Measurements from ENCODE around the gene ARAP2.

ARAP2 gene

GRCh38 chr4:36091997-36092396 is 152.3 kb downstream of the ARAP2 start:
- no peak for DNase-seq

GRCh38 chr4:36088542-36088941 is 155.8 kb downstream of the ARAP2 start:
- DNase-seq: no peak

GRCh38 chr4:36086261-36086786 is 158.0 kb downstream of the ARAP2 start:
- DNase-seq: no peak

GRCh38 chr4:36082817-36083216 is 161.5 kb downstream of the ARAP2 start:
- DNase-seq: no peak

DNA sequence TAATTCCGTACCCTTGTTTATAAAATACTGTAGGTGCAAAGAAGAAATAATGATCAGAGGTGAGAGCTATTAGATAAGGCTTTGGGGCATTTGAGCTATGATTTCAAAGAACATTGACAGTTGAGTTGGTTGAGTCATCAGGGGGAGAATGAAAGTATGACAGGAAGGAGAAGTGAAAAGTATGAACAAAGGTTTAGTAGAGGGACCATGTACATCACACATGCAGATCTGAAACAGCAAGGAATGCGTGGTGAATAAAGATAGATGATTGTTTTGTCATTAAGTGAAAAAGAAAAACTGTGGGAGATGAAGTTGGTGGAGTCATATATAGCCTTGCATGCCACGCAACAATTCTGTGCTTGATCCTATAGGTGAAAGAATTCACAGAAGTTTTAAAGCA is 163.1 kb downstream of the ARAP2 start:
- DNase-seq: peak; percentile 28

- no peak for DNase-seq
These were observed 164.6 kb downstream of the ARAP2 start for GRCh38 chr4:36079666-36080065.

DNA sequence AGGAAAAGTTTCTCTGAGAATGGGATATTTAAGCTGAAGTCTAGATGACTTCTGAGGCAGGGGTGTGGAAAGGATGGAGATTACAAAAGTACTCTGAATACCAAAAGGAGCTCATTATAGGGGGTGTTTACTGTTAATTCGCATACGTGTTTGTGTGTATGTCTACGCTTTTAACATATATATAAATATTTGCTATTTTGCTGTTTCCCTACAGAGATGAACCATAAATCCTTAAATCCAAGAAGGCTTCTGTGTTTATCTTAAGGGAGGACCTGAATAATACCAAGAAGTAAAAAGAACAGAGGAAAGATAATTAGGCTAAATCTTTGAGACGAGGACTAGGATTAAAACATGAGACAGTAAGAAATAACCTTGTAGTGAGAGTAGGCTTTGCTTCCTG is 166.0 kb downstream of the ARAP2 start:
- DNase-seq: no peak

- DNase-seq: no peak
These were observed 171.8 kb downstream of the ARAP2 start for GRCh38 chr4:36072529-36072928.

DNA sequence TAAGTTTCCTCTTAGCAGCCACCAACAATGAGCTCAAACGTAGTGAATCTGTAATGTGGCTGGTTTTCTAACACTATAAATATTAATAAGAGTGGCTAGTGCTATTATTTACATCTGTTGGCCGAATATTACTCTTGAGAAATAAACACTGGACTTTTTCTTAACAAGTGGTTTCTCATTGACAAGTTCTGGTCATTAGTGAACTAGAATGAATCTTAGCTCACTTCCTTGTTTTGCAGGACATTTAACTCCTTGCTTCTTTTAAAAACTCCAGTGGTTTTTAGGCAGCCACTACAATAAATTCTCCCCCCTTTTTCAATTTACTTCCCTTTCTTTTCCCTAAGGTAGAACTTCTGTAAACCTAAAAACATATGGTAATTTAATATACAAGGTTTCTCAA is 177.2 kb downstream of the ARAP2 start:
- DNase-seq: no peak

- no peak for DNase-seq
These were observed 178.9 kb downstream of the ARAP2 start for GRCh38 chr4:36065274-36065871.

GRCh38 chr4:36064117-36064516 is 180.2 kb downstream of the ARAP2 start:
- no peak for DNase-seq

DNA sequence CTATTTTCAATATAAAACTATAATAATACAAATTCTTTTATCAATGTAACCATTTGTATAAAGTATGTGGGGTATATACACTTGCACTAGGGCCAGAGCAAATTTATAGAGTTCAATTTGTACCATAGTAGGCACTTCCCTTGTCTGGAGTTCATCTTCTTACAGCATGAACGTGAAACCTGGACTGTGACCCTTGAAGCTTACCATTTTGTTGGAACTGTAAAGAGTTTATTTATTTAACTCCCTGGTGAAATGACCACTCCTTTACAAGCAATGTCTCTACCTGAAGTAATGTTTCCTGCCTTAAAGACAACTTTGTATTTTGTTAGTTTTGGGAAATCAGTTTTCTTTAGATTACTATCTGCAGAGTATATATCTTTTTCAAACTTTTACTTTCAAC is 188.2 kb downstream of the ARAP2 start:
- DNase-seq: no peak

DNA sequence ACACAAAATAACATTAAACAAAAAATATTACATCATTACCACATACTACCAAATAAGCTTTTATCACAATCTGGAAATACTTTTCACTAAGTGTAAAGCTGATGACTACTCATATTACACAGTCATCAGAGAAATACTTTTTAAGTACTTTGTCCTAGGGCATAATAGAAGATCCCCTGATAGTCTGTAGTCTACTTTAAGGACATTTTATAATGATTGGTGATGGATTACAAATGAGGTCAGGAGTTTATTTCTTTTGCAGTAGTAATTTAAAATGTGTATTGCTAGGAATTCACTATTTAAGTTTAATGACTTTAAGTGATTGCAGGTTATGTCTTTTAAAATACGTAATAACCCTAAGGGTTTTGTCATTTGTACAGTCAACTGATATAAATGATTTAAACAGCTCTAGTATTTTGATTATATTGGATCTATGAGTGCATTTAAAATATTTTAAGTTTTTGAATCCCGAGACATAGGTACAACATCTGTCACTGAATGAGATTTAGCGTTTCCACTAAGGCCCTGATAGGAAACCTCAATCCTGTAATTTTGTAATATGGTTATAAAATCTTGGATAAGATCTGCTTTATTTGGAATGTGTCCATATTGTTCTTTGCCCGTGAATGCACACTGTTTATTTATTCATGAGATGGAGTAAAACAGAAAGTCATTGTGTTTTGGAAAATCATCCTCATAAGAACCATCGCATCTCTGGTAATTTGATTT is 189.5 kb downstream of the ARAP2 start:
- no peak for DNase-seq

DNA sequence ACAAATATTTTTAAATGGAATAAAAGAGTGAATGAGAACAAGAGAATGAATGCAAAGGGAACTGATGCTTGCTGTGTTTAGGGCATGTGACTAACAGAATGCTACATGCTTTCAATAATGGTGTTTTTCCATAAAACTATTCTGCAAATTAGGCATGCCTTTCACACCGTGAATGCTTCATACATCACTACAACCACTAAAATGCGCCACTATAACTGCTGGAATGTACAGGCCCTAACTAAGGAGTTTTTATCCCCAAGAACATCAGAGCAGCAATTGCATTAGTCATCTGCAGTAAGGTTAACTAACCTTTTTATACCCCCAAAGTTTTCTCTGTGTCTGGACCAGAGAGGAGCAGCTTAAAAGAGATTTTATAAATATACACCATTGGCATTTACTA is 190.4 kb downstream of the ARAP2 start:
- DNase-seq: no peak

DNA sequence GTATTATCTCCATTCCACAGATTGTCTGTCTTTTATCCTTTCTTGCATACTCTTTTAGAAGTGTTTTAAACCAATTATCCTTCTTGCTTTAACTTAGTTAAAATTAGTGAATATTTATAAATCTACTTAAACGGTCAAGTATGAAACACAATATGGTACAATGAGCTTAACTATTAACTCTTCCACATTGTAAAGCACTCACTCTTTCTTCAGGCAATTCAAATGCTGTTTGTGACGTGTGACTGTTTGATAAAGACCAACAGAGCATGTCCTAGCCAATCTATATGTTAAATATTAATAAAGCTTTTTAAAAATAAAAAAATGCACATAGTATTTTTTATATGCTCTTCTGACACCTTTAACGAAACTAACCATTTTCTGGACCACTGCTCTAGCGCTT is 192.7 kb downstream of the ARAP2 start:
- no peak for DNase-seq

GRCh38 chr4:36046026-36046425 is 198.3 kb downstream of the ARAP2 start:
- DNase-seq: no peak

- DNase-seq: no peak
These were observed 200.4 kb downstream of the ARAP2 start for GRCh38 chr4:36043901-36044300.

- DNase-seq: no peak
These were observed 201.1 kb downstream of the ARAP2 start for GRCh38 chr4:36043241-36043640.

- DNase-seq: no peak
These were observed 202.0 kb downstream of the ARAP2 start for GRCh38 chr4:36042122-36042970.

- DNase-seq: no peak
These were observed 203.0 kb downstream of the ARAP2 start for GRCh38 chr4:36041340-36041739.

- DNase-seq: no peak
These were observed 205.3 kb downstream of the ARAP2 start for GRCh38 chr4:36039026-36039425.

- no peak for DNase-seq
These were observed 205.8 kb downstream of the ARAP2 start for GRCh38 chr4:36038491-36038890.

- no peak for DNase-seq
These were observed 207.2 kb downstream of the ARAP2 start for GRCh38 chr4:36037127-36037526.

- no peak for DNase-seq
These were observed 214.4 kb downstream of the ARAP2 start for GRCh38 chr4:36029951-36030350.

Data from stimulated activated CD4-positive, alpha-beta T cell treated with anti-CD3 and anti-CD28 coated beads, Interleukin-15, amount 100 ng/mL, for 24 hours (primary cell).